Brain microvascular endothelial cell (primary cell): Measurements from ENCODE around the gene RHBDL3.

ENCODE experiments used
- DNase-seq: peaks from one replicate; pipeline ENCODE4 v3.0.0-alpha.2; 2020
- H3K27ac ChIP-seq: fragments of 250-450 bp; sonication (Bioruptor Pico); 2 replicates; pipeline ENCODE4 v1.5.1; 2020; ENCODE audit warnings: mild to moderate bottlenecking, moderate library complexity
- H3K27me3 ChIP-seq: fragments of 250-450 bp; sonication (Bioruptor Pico); replicated peaks from 2 replicates; pipeline ENCODE4 v1.5.1; 2020; ENCODE audit warnings: mild to moderate bottlenecking
- H3K36me3 ChIP-seq: fragments of 250-450 bp; sonication (Bioruptor Pico); replicated peaks from 2 replicates; pipeline ENCODE4 v1.5.1; 2020; ENCODE audit warnings: mild to moderate bottlenecking
- H3K4me3 ChIP-seq: 2 replicates; pipeline ENCODE4 v1.5.1; 2011; ENCODE audit warnings: low read depth, mild to moderate bottlenecking, control low read depth, low read length, moderate library complexity
- CTCF ChIP-seq: IDR thresholded peaks from 2 replicates; pipeline ENCODE4 v1.5.1; 2011; ENCODE audit warnings: low read depth, mild to moderate bottlenecking, moderate library complexity, low read length, control low read depth, inconsistent platforms; ENCODE audit errors: missing control alignments
- in situ Hi-C: cut with HindIII; loops from 2 replicates; pipeline ENCODE4 v1.10.0; 2017; ENCODE audit warnings: low sequenced_read_pairs, low pct_ligation_motif_present

The RHBDL3 gene

GRCh38 chr17:32320847-32321246 lies 55.2 kb downstream of the RHBDL3 start:
- Histone ChIP-seq H3K27ac (no peak overlapping the region), H3K27me3 (no peaks in the 10 kb centered on the region), H3K36me3 (no peaks in the 10 kb centered on the region), H3K4me3 (no peak overlapping the region)
- no peak for DNase-seq
- TF ChIP-seq CTCF: no peak
- in situ Hi-C loops: no loop called here

- Histone ChIP-seq H3K27me3 (no peaks in the 10 kb centered on the region), H3K4me3 (no peak overlapping the region), H3K36me3 (no peaks in the 10 kb centered on the region), H3K27ac (no peak overlapping the region)
- no peak for TF ChIP-seq CTCF
- no peak for DNase-seq
- in situ Hi-C loops: no loop called here
These were observed 57.4 kb downstream of the RHBDL3 start for GRCh38 chr17:32323046-32323445.

GRCh38 chr17:32323811-32324491 lies 58.3 kb downstream of the RHBDL3 start:
- H3K27me3 ChIP-seq: no peaks in the 10 kb centered on the region
- in situ Hi-C loops: no loop called here
- H3K4me3 ChIP-seq: no peak overlapping the region
- TF ChIP-seq CTCF: no peak
- H3K36me3 ChIP-seq: no peaks in the 10 kb centered on the region
- no peak overlapping the region for H3K27ac ChIP-seq
- DNase-seq: peak; percentile 9

GRCh38 chr17:32327911-32328310 lies 62.3 kb downstream of the RHBDL3 start:
- TF ChIP-seq CTCF: no peak
- in situ Hi-C loops: no loop called here
- Histone ChIP-seq H3K4me3 (no peak overlapping the region), H3K27ac (no peak overlapping the region), H3K36me3 (no peaks in the 10 kb centered on the region), H3K27me3 (no peaks in the 10 kb centered on the region)
- no peak for DNase-seq

GRCh38 chr17:32330147-32330546 lies 64.5 kb downstream of the RHBDL3 start:
- no peak overlapping the region for H3K4me3 ChIP-seq
- H3K27me3 ChIP-seq: no peaks in the 10 kb centered on the region
- H3K27ac ChIP-seq: no peak overlapping the region
- peaks cover 4% of the 10 kb centered on the region for H3K36me3 ChIP-seq
- no peak for DNase-seq
- in situ Hi-C loops: no loop called here
- TF ChIP-seq CTCF: no peak
